ENCODE measurements around the gene SULT2A1. TPM values are rescaled to one million over a fixed set of nuclear protein-coding genes. Genes with fewer than 3 reads are reported as not detected.

Gene SULT2A1
- total and polyA plus RNA-seq, 2 of the 8 experiments (the other 6 are each of a cell fraction or from before 2014, with no cell fraction given), result not detected

GRCh38 chr19:47891923-47892666, 6.0 kb upstream of the SULT2A1 start (continued):
- TF ChIP-seq BRCA1 (IDR thresholded peaks at IDR 0.05; ENCODE audit: low read depth, low read length) (no peak), SRF (IDR thresholded peaks at IDR 0.05; ENCODE audit: low read depth, low read length) (peak; percentile 27; the same call in 1 of the 2 replicates), CHD7 (IDR thresholded peaks at IDR 0.05; ENCODE audit: insufficient replicate concordance, low read length) (no peak), EGR1 (IDR thresholded peaks at IDR 0.05; ENCODE audit: borderline replicate concordance, low read depth, low read length) (no peak), CHD2 (IDR thresholded peaks at IDR 0.05; ENCODE audit: low read length) (peak; percentile 84), TAF1 (IDR thresholded peaks at IDR 0.05; ENCODE audit: low read depth, low read length) (peak; percentile 37; the same call in 1 of the 2 replicates), TBP (IDR thresholded peaks at IDR 0.05; ENCODE audit: low read depth, low read length) (peak; percentile 84)
